Measurements from ENCODE around the gene KIAA1755. TPM values are rescaled to one million over a fixed set of nuclear protein-coding genes. Genes with fewer than 3 reads are reported as not detected.

The KIAA1755 gene
- total and polyA plus RNA-seq, 7 experiments from 2014 or later: not detected

- ChIA-PET POLR2A (no interaction called here), CTCF (no interaction called here)
- Mint-ChIP-seq H3K27ac (no peak overlapping the region), H3K9me3 (no peaks in the 10 kb centered on the region), H3K4me1 (peaks cover 0 to 26% (median 6%) of the 10 kb centered on the region in 7 donors), H3K36me3 (no peaks in the 10 kb centered on the region), H3K4me3 (peak overlapping the region in 1 of 10 donors; percentile 12), H3K27me3 (peaks cover 16 to 29% (median 24%) of the 10 kb centered on the region in 5 donors)
- Histone ChIP-seq H3K27ac (ENCODE audit: low read depth, low read length) (no peak overlapping the region), H3K27me3 (ENCODE audit: control insufficient read depth in 2 of 2, insufficient read depth in 2 of 2, low read length in 2 of 2) (no peaks in the 10 kb centered on the region), H3K4me3 (ENCODE audit: low read length) (no peak overlapping the region), H3K4me1 (ENCODE audit: control insufficient read depth in 2 of 2, insufficient read depth in 2 of 2, low read length in 2 of 2) (no peaks in the 10 kb centered on the region), H3K9me3 (ENCODE audit: control insufficient read depth in 2 of 3, low read length in 3 of 3) (no peaks in the 10 kb centered on the region), H3K36me3 (ENCODE audit: control insufficient read depth in 2 of 3, insufficient read depth in 3 of 3, low read length in 3 of 3) (no peaks in the 10 kb centered on the region)
- DNase-seq: no peak
- intact Hi-C loops (cut with micrococcal nuclease): loop anchor here in 1 of 2 donors (1.0 kb wide), 2 partner anchors 91 to 107 kb away; no protein-coding TSS in a partner anchor
- ATAC-seq: no peak
Observed at GRCh38 chr20:38164624-38165088, 95.9 kb downstream of the KIAA1755 start.

- DNase-seq (no peak), ATAC-seq (no peak)
- Histone ChIP-seq H3K27me3 (ENCODE audit: control insufficient read depth in 2 of 2, insufficient read depth in 2 of 2, low read length in 2 of 2) (no peaks in the 10 kb centered on the region), H3K36me3 (ENCODE audit: control insufficient read depth in 2 of 3, insufficient read depth in 3 of 3, low read length in 3 of 3) (no peaks in the 10 kb centered on the region), H3K4me3 (ENCODE audit: low read length) (no peak overlapping the region), H3K27ac (ENCODE audit: low read depth, low read length) (no peak overlapping the region), H3K4me1 (ENCODE audit: control insufficient read depth in 2 of 2, insufficient read depth in 2 of 2, low read length in 2 of 2) (no peaks in the 10 kb centered on the region), H3K9me3 (ENCODE audit: control insufficient read depth in 2 of 3, low read length in 3 of 3) (no peaks in the 10 kb centered on the region)
- Mint-ChIP-seq H3K9me3 (no peaks in the 10 kb centered on the region), H3K4me3 (no peak overlapping the region), H3K4me1 (peaks cover 0 to 22% (median 6%) of the 10 kb centered on the region in 7 donors), H3K27me3 (peaks cover 16 to 29% (median 24%) of the 10 kb centered on the region in 5 donors), H3K36me3 (no peaks in the 10 kb centered on the region), H3K27ac (no peak overlapping the region)
- POLR2A ChIA-PET: no interaction called here
- CTCF ChIA-PET: interaction anchor here (0.6 kb wide), 1 partner anchor 875 kb away, joined by 3 read pairs; the partner anchor contains the start of gene MANBAL
- intact Hi-C loops (cut with micrococcal nuclease): no loop called here
Observed at GRCh38 chr20:38164069-38164468, 96.5 kb downstream of the KIAA1755 start.

- Mint-ChIP-seq H3K36me3 (no peaks in the 10 kb centered on the region), H3K4me3 (no peak overlapping the region), H3K27ac (no peak overlapping the region), H3K9me3 (no peaks in the 10 kb centered on the region), H3K27me3 (peaks cover 16 to 29% (median 24%) of the 10 kb centered on the region in 5 donors), H3K4me1 (peaks cover 0 to 13% (median 6%) of the 10 kb centered on the region in 7 donors)
- ChIA-PET POLR2A (no interaction called here), CTCF (no interaction called here)
- H3K9me3 ChIP-seq (ENCODE audit: control insufficient read depth in 2 of 3, low read length in 3 of 3): no peaks in the 10 kb centered on the region
- H3K27ac ChIP-seq (ENCODE audit: low read depth, low read length): no peak overlapping the region
- no peak overlapping the region for H3K4me3 ChIP-seq (ENCODE audit: low read length)
- DNase-seq (no peak), ATAC-seq (no peak)
- H3K27me3 ChIP-seq (ENCODE audit: control insufficient read depth in 2 of 2, insufficient read depth in 2 of 2, low read length in 2 of 2): no peaks in the 10 kb centered on the region
- intact Hi-C loops (cut with micrococcal nuclease): no loop called here
- no peaks in the 10 kb centered on the region for H3K36me3 ChIP-seq (ENCODE audit: control insufficient read depth in 2 of 3, insufficient read depth in 3 of 3, low read length in 3 of 3)
- H3K4me1 ChIP-seq (ENCODE audit: control insufficient read depth in 2 of 2, insufficient read depth in 2 of 2, low read length in 2 of 2): no peaks in the 10 kb centered on the region
Observed at GRCh38 chr20:38162878-38163875, 97.4 kb downstream of the KIAA1755 start.

GRCh38 chr20:38162149-38162548 lies 98.4 kb downstream of the KIAA1755 start:
- H3K4me3 Mint-ChIP-seq: no peak overlapping the region
- CTCF ChIA-PET: no interaction called here

GRCh38 chr20:38161412-38161774 lies 99.1 kb downstream of the KIAA1755 start:
- Mint-ChIP-seq H3K27me3 (peaks cover 16 to 26% (median 23%) of the 10 kb centered on the region in 5 donors), H3K9me3 (no peaks in the 10 kb centered on the region), H3K4me1 (peaks cover 0 to 7% (median 6%) of the 10 kb centered on the region in 7 donors), H3K4me3 (no peak overlapping the region), H3K27ac (no peak overlapping the region), H3K36me3 (no peaks in the 10 kb centered on the region)
- ATAC-seq (no peak), DNase-seq (no peak)
- no peaks in the 10 kb centered on the region for H3K4me1 ChIP-seq (ENCODE audit: control insufficient read depth in 2 of 2, insufficient read depth in 2 of 2, low read length in 2 of 2)
- H3K36me3 ChIP-seq (ENCODE audit: control insufficient read depth in 2 of 3, insufficient read depth in 3 of 3, low read length in 3 of 3): no peaks in the 10 kb centered on the region
- POLR2A ChIA-PET: no interaction called here
- H3K27me3 ChIP-seq (ENCODE audit: control insufficient read depth in 2 of 2, insufficient read depth in 2 of 2, low read length in 2 of 2): no peaks in the 10 kb centered on the region
- CTCF ChIA-PET: no interaction called here
- H3K4me3 ChIP-seq (ENCODE audit: low read length): no peak overlapping the region
- intact Hi-C loops (cut with micrococcal nuclease): no loop called here
- H3K27ac ChIP-seq (ENCODE audit: low read depth, low read length): no peak overlapping the region
- no peaks in the 10 kb centered on the region for H3K9me3 ChIP-seq (ENCODE audit: control insufficient read depth in 2 of 3, low read length in 3 of 3)

More at GRCh38 chr20:38162149-38162548, 98.4 kb downstream of the KIAA1755 start:
- Histone ChIP-seq H3K4me3 (ENCODE audit: low read length) (no peak overlapping the region), H3K27me3 (ENCODE audit: control insufficient read depth in 2 of 2, insufficient read depth in 2 of 2, low read length in 2 of 2) (no peaks in the 10 kb centered on the region), H3K27ac (ENCODE audit: low read depth, low read length) (no peak overlapping the region), H3K4me1 (ENCODE audit: control insufficient read depth in 2 of 2, insufficient read depth in 2 of 2, low read length in 2 of 2) (no peaks in the 10 kb centered on the region), H3K9me3 (ENCODE audit: control insufficient read depth in 2 of 3, low read length in 3 of 3) (no peaks in the 10 kb centered on the region), H3K36me3 (ENCODE audit: control insufficient read depth in 2 of 3, insufficient read depth in 3 of 3, low read length in 3 of 3) (no peaks in the 10 kb centered on the region)
- Mint-ChIP-seq H3K4me1 (peaks cover 0 to 7% (median 6%) of the 10 kb centered on the region in 7 donors), H3K27ac (no peak overlapping the region), H3K27me3 (peaks cover 16 to 29% (median 24%) of the 10 kb centered on the region in 5 donors), H3K36me3 (no peaks in the 10 kb centered on the region), H3K9me3 (no peaks in the 10 kb centered on the region)
- intact Hi-C loops (cut with micrococcal nuclease): no loop called here
- ATAC-seq: no peak
- POLR2A ChIA-PET: no interaction called here
- DNase-seq: no peak

Data from naive thymus-derived CD4-positive, alpha-beta T cell (primary cell).